Loucy (cell line): ENCODE measurements around the gene UBA52.

Experiments used
- H2AFZ ChIP-seq: fragments of 200-600 bp; sonication (generic); 2 replicates; pipeline ENCODE4 v1.6.0; 2016; ENCODE audit warnings: antibody characterized with exemption, mild to moderate bottlenecking, low read length, moderate library complexity
- H3F3A ChIP-seq: fragments of 200-600 bp; 2 replicates; pipeline ENCODE4 v1.6.0; 2016; ENCODE audit warnings: antibody characterized with exemption, low read depth, mild to moderate bottlenecking
- H3K27me3 ChIP-seq: fragments of 200-600 bp; sonication (generic); 2 replicates; pipeline ENCODE4 v1.6.1; 2014; ENCODE audit warnings: low read length, mild to moderate bottlenecking; ENCODE audit not compliant: insufficient read depth, poor library complexity, severe bottlenecking
- H3K36me3 ChIP-seq: fragments of 200-600 bp; sonication (generic); 2 replicates; pipeline ENCODE4 v1.6.1; 2016; ENCODE audit warnings: low read length; ENCODE audit not compliant: insufficient read depth
- H3K4me1 ChIP-seq: fragments of 200-600 bp; sonication (generic); 2 replicates; pipeline ENCODE4 v1.5.1; 2014; ENCODE audit warnings: low read length, mild to moderate bottlenecking; ENCODE audit not compliant: insufficient read depth, poor library complexity, severe bottlenecking
- H3K4me2 ChIP-seq: fragments of 200-600 bp; sonication (generic); 2 replicates; pipeline ENCODE4 v1.6.0; 2014; ENCODE audit warnings: antibody characterized with exemption, low read length, low read depth, mild to moderate bottlenecking; ENCODE audit not compliant: poor library complexity, severe bottlenecking
- H3K4me3 ChIP-seq: fragments of 200-600 bp; sonication (generic); 2 replicates; pipeline ENCODE4 v1.5.1; 2014; ENCODE audit warnings: low read length, mild to moderate bottlenecking, mixed read lengths; ENCODE audit not compliant: poor library complexity, severe bottlenecking
- H3K79me2 ChIP-seq: fragments of 200-600 bp; sonication (generic); 2 replicates; pipeline ENCODE4 v1.6.1; 2014; ENCODE audit warnings: low read length; ENCODE audit not compliant: insufficient read depth
- H3K9ac ChIP-seq: fragments of 200-600 bp; sonication (generic); 2 replicates; pipeline ENCODE4 v1.6.0; 2014; ENCODE audit warnings: mild to moderate bottlenecking, low read depth, low read length, moderate library complexity; ENCODE audit not compliant: poor library complexity, severe bottlenecking
- H3K9me2 ChIP-seq: fragments of 200-600 bp; sonication (generic); replicated peaks from 2 replicates; pipeline ENCODE4 v1.6.1; 2016; ENCODE audit warnings: low read depth, low read length, mixed read lengths
- H3K9me3 ChIP-seq: fragments of 200-600 bp; sonication (generic); 2 replicates; pipeline ENCODE4 v1.6.1; 2014; ENCODE audit warnings: mild to moderate bottlenecking, antibody characterized with exemption, low read length, low read depth; ENCODE audit not compliant: insufficient read depth
- H4K20me1 ChIP-seq: fragments of 200-600 bp; sonication (generic); 2 replicates; pipeline ENCODE4 v1.6.0; 2014; ENCODE audit warnings: antibody characterized with exemption, low read length, mild to moderate bottlenecking; ENCODE audit not compliant: insufficient read depth, poor library complexity, severe bottlenecking
- EZH2phosphoT487 ChIP-seq: fragments of 200-600 bp; IDR thresholded peaks from 2 replicates; pipeline ENCODE4 v1.6.1; 2018; ENCODE audit warnings: antibody characterized with exemption, mild to moderate bottlenecking, moderate library complexity, borderline replicate concordance
- TF ChIP-seq, protein P1 (sequence below): fragments of 200-600 bp; sonication (generic); conservative IDR thresholded peaks from 2 replicates; pipeline ENCODE4 v1.5.1; 2014; ENCODE audit warnings: mild to moderate bottlenecking, antibody characterized with exemption, low read length

UBA52 gene

DNA sequence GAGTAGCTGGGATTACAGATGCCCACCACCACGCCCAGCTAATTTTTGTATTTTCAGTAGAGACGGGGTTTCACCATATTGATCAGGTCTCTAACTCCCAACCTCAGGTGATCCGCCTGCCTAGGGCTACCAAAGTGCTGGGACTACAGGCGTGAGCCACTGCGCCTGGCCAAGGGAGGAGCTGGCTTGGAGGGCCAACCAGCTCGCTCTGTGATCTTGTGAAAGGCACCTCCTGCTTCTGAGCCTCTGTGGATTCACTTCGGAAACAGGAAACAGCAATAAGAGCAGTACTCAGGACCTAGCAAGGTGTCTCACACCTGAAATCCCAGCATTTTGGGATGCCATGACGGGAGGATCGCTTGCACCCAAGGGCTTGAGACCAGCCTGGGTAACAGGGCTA, 47.8 kb upstream of the UBA52 start:
- H3K4me1 ChIP-seq: peaks cover 6% of the 10 kb centered on the region
- no peak overlapping the region for H3K4me3 ChIP-seq
- no peak overlapping the region for H3K4me2 ChIP-seq
- H3K9ac ChIP-seq: no peak overlapping the region
- H3K36me3 ChIP-seq: no peaks in the 10 kb centered on the region
- H3K9me2 ChIP-seq: no peaks in the 10 kb centered on the region
- peaks cover 18% of the 10 kb centered on the region for H4K20me1 ChIP-seq
- no peaks in the 10 kb centered on the region for H3K9me3 ChIP-seq
- TF ChIP-seq, protein P1, sequence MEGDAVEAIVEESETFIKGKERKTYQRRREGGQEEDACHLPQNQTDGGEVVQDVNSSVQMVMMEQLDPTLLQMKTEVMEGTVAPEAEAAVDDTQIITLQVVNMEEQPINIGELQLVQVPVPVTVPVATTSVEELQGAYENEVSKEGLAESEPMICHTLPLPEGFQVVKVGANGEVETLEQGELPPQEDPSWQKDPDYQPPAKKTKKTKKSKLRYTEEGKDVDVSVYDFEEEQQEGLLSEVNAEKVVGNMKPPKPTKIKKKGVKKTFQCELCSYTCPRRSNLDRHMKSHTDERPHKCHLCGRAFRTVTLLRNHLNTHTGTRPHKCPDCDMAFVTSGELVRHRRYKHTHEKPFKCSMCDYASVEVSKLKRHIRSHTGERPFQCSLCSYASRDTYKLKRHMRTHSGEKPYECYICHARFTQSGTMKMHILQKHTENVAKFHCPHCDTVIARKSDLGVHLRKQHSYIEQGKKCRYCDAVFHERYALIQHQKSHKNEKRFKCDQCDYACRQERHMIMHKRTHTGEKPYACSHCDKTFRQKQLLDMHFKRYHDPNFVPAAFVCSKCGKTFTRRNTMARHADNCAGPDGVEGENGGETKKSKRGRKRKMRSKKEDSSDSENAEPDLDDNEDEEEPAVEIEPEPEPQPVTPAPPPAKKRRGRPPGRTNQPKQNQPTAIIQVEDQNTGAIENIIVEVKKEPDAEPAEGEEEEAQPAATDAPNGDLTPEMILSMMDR: no peak
- no peak for TF ChIP-seq EZH2phosphoT487
- no peak overlapping the region for H2AFZ ChIP-seq
- H3K79me2 ChIP-seq: peaks cover 30% of the 10 kb centered on the region
- no peaks in the 10 kb centered on the region for H3K27me3 ChIP-seq
- no peaks in the 10 kb centered on the region for H3F3A ChIP-seq

DNA sequence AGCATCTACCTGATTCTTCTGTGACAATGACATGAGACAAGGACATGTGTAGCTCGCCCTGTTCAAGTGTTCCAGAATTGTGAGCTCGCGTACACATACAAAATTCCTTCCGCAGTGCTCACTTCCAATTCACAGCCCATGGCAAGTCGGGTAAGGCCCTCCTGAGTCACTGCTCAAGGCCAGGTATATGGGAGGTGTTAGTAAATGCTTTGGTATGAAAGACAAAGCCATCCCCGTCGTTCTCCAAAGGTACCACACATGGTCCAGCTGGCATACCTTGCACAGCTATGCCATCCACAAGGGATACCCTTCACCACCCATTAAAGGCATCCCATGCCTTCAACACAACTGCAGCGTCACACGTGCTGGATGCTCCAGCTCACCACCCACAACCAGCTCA, 45.3 kb upstream of the UBA52 start:
- H3K4me2 ChIP-seq: no peak overlapping the region
- TF ChIP-seq, protein P1: no peak
- no peak for TF ChIP-seq EZH2phosphoT487

DNA sequence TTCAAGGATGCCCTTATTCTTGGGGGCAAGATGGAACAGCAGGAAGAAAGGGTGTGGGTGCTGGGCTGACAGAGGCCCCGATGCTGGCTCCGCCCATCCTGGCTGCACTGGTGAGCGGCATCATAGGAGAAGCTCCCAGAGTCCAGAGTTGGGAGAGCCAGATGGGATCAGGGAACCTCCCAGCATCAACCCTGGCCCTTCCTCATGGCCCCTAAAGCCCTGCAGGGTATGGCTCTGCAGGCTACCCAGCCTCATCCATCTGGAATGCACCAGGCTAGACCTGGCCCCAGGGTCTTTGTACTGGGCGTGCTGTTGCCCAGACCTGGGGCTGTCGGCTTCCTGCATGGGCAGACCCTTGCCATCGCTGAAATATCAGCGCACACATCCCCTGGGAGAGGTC, 41.9 kb upstream of the UBA52 start:
- H3K27me3 ChIP-seq: no peaks in the 10 kb centered on the region
- no peaks in the 10 kb centered on the region for H3K9me2 ChIP-seq
- no peak overlapping the region for H3K4me2 ChIP-seq
- peaks cover 3% of the 10 kb centered on the region; the same call in 1 of the 2 replicates for H3K36me3 ChIP-seq
- no peak overlapping the region for H3K9ac ChIP-seq
- H3K4me3 ChIP-seq: no peak overlapping the region
- TF ChIP-seq, protein P1: no peak
- no peak for TF ChIP-seq EZH2phosphoT487
- no peaks in the 10 kb centered on the region for H3K79me2 ChIP-seq
- H4K20me1 ChIP-seq: no peaks in the 10 kb centered on the region
- no peaks in the 10 kb centered on the region for H3F3A ChIP-seq
- H3K9me3 ChIP-seq: no peaks in the 10 kb centered on the region
- H3K4me1 ChIP-seq: no peaks in the 10 kb centered on the region
- no peak overlapping the region for H2AFZ ChIP-seq

More for the DNA sequence above, 45.3 kb upstream of the UBA52 start:
- Histone ChIP-seq H4K20me1 (peaks cover under 1% of the 10 kb centered on the region), H3K36me3 (no peaks in the 10 kb centered on the region), H3K9me3 (no peaks in the 10 kb centered on the region), H3K27me3 (no peaks in the 10 kb centered on the region), H2AFZ (no peak overlapping the region), H3K79me2 (peaks cover 5% of the 10 kb centered on the region), H3K9ac (no peak overlapping the region), H3K4me1 (no peaks in the 10 kb centered on the region), H3F3A (no peaks in the 10 kb centered on the region), H3K4me3 (no peak overlapping the region), H3K9me2 (no peaks in the 10 kb centered on the region)
